ENCODE measurements around the gene TSPAN3. TPM values are rescaled to one million over a fixed set of nuclear protein-coding genes. Genes with fewer than 3 reads are reported as not detected.
A peak's percentile ranks its signal among the peaks of the same experiment; 100 is the strongest.

TSPAN3 gene
- 100 to 1,000 TPM; 148 to 398 (median 292) TPM for total RNA-seq

DNA sequence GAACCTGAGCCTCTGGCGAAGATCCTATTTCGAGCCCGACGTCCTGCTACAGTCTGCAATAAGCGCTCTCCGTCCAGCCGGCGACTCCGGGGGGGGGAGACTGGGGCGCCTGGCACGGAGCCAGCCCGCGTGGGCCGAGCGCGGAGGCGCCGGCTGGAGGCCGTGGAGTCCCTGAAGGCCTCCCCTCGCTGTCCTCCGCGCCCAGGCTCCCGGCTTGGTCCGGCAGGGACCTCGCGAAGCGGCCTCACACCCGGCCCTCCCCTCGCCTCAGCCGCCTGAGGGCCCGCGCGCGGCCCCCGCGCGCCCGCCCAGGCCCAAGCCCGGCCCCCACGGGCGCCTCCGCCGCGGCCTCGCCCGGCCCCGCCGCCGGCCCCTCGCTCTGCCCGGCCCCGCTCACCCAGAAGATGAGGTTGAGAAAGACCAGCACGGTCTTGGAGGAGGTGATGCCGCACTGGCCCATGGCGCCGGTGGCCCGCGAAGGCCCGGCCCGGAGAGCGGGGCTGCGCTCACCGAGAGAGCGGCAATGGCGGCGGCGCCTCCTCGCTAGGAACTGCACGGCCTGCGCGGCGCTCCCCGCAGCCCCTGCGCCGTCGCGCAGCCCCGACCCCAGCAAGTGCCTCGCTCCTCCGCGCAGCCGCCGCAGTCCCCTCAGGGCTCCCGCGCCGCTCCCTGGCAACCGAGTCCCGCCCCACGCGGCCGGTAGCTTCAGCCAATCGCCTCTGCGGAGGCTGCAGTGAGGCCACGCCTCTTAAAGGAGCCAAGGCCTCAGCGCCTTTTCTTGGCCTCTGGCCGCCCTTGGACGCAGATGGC, at the start of gene TSPAN3:
Gene TSPAN3, minus strand, starts transcription at position 615 of the 810 bp plus-strand sequence. Its CDS starts 155 bp downstream, at position 460.
- Histone ChIP-seq H3K9me3 (no peaks in the 10 kb centered on the region), H3K27me3 (no peaks in the 10 kb centered on the region), H3K4me3 (peak within 1 kb of the TSS; percentile 83 to 98 (median 89)), H3K36me3 (no peaks in the 10 kb centered on the region), H3K4me1 (no peaks in the 10 kb centered on the region), H3K27ac (peak within 1 kb of the TSS; percentile 84 to 94)
- peak; percentile 79 to 86 for DNase-seq (ENCODE audit: low spot score in 2 of 2)
- TF ChIP-seq POLR2AphosphoS5 (IDR thresholded peaks at IDR 0.05) (peak in 2 of 3 donors; percentile 30 to 53), CTCF (IDR thresholded peaks at IDR 0.05) (no peak)
- intact Hi-C loops (cut with DNase I; ENCODE audit: low total_unique reads): no loop called here

DNA sequence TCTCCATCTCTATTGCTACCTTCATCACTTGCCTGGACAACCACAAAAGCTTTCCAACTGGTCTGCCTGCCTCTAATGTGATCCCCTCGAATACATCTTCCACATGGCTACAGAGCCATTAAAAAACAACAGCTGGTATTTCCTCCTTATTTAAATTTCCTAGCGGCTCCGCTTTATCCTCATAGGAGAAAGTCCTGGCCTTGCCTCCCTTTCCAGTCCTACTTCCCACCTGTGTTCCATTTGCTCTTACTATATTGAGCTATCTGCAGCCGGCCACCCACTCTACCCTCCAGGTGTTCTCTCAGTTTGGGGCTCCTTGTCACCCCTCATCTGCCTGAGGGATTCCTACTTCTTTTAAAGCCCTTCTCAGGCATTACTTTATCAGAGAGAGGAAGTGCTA, 49.7 kb upstream of the TSPAN3 start:
- H3K27me3 ChIP-seq: no peaks in the 10 kb centered on the region
- H3K4me3 ChIP-seq: no peak overlapping the region
- TF ChIP-seq POLR2A (IDR thresholded peaks at IDR 0.05) (no peak), CTCF (IDR thresholded peaks at IDR 0.05) (no peak), POLR2AphosphoS5 (IDR thresholded peaks at IDR 0.05) (no peak)
- H3K4me1 ChIP-seq: no peaks in the 10 kb centered on the region
- H3K36me3 ChIP-seq: no peaks in the 10 kb centered on the region
- no peak for DNase-seq (ENCODE audit: low spot score in 2 of 2)
- H3K9me3 ChIP-seq: no peaks in the 10 kb centered on the region
- intact Hi-C loops (cut with DNase I; ENCODE audit: low total_unique reads): no loop called here
- no peak overlapping the region for H3K27ac ChIP-seq

DNA sequence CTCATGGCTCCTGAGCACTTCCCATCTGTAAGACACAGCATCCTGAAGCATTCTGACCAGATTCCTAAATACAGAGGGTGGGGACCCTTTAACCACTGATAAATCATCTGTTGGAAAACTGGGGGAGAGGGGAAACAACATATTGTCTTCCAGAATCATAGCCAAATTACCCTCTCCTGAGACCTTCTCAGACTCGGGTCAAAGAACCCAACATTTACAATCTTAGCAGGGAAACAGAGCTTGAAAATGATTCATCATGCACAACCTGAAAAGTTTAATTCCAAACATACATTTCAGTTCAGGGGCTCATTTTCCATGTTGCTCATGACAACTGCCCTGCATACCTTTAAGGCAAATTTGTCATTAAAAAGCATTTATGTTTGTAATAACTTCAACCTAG, 48.5 kb upstream of the TSPAN3 start:
- no peak overlapping the region for H3K27ac ChIP-seq
- no peaks in the 10 kb centered on the region for H3K36me3 ChIP-seq
- intact Hi-C loops (cut with DNase I; ENCODE audit: low total_unique reads): no loop called here
- H3K9me3 ChIP-seq: no peaks in the 10 kb centered on the region
- no peak for DNase-seq (ENCODE audit: low spot score in 2 of 2)
- no peak overlapping the region for H3K4me3 ChIP-seq
- no peaks in the 10 kb centered on the region for H3K4me1 ChIP-seq
- no peaks in the 10 kb centered on the region for H3K27me3 ChIP-seq
- TF ChIP-seq POLR2AphosphoS5 (IDR thresholded peaks at IDR 0.05) (no peak), POLR2A (IDR thresholded peaks at IDR 0.05) (no peak), CTCF (IDR thresholded peaks at IDR 0.05) (no peak)

- no peaks in the 10 kb centered on the region for H3K27me3 ChIP-seq
- intact Hi-C loops (cut with DNase I; ENCODE audit: low total_unique reads): no loop called here
- H3K4me1 ChIP-seq: no peaks in the 10 kb centered on the region
- no peak overlapping the region for H3K27ac ChIP-seq
- no peaks in the 10 kb centered on the region for H3K9me3 ChIP-seq
- no peak for TF ChIP-seq POLR2AphosphoS5 (IDR thresholded peaks at IDR 0.05)
- peak; percentile 4 to 67 (median 61) for TF ChIP-seq CTCF (IDR thresholded peaks at IDR 0.05)
- peaks cover 1% of the 10 kb centered on the region for H3K36me3 ChIP-seq
- H3K4me3 ChIP-seq: no peak overlapping the region
- peak in 1 of 2 donors; percentile 35 for DNase-seq (ENCODE audit: low spot score in 2 of 2)
Measured at GRCh38 chr15:77118882-77119321, 48.0 kb upstream of the TSPAN3 start.

DNA sequence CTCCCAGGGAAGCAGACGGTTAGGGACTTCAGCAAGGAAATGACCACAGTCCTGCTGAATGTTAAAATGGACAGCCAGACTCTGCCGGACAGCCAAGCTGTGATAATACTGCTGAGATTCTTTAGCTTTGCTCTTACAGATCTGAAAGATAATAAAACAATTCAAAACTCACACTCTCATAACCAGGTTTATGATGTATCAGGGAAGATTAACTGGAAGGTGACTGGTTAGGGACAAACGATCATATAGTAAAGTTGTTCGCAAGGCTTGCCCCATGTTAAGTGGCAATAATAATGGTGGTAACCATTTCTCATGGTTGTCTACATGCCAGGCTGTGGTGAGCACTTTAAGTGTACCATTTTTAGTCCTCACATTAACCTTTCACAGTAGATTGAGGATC, 44.3 kb upstream of the TSPAN3 start:
- peaks cover 8% of the 10 kb centered on the region for H3K36me3 ChIP-seq
- TF ChIP-seq POLR2A (IDR thresholded peaks at IDR 0.05): no peak
- TF ChIP-seq POLR2AphosphoS5 (IDR thresholded peaks at IDR 0.05): no peak
- TF ChIP-seq CTCF (IDR thresholded peaks at IDR 0.05): no peak
- no peak for DNase-seq (ENCODE audit: low spot score in 2 of 2)
- H3K4me3 ChIP-seq: no peak overlapping the region
- intact Hi-C loops (cut with DNase I; ENCODE audit: low total_unique reads): no loop called here
- H3K9me3 ChIP-seq: no peaks in the 10 kb centered on the region
- H3K27me3 ChIP-seq: no peaks in the 10 kb centered on the region
- no peak overlapping the region for H3K27ac ChIP-seq
- no peaks in the 10 kb centered on the region for H3K4me1 ChIP-seq

Data from breast epithelium (tissue), 4 donors.